NCI-H1092 treated with DMSO at 0.1 percent for 48 hours (cell line): ENCODE results near the gene TRAF3.
A peak's percentile ranks its signal among the peaks of the same experiment; 100 is the strongest.
"Not testable (repeated sequence)": the region's sequence is repeated elsewhere in the genome, so short reads cannot be mapped to it uniquely, and the experiment has no call there.

Source experiments
- DNase-seq: peaks from one replicate; lab custom pipeline; 2025; lab: John Stamatoyannopoulos, UW

TRAF3 gene

DNA sequence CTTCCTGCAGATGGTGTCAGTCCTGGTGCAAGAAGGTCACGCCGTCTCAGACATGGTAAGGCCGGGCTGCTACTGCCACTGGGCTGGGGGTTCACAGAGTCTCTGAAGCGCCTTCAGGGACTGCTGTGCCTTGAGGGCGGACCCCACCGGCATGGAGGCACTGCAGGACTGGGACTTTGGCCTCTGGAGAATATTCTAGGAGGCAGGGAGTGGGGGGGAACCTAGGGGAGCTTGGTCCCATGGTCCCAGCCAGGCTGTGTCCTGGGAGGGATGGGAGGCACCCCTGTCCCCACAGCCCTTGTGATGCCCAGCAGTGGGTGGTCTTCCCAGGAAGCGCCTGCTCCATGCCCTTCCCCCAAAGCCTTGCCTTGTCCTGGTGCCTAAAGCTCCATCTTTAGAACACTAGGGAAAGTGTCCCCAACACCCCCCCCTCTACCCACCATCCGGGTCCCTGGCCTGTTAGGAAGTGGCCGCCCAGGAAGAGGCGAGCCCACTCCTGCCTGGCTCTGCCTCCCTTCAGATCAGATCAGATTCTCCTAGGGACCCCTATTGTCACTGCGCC, 146.8 kb downstream of the TRAF3 start:
- DNase-seq = no peak

DNA sequence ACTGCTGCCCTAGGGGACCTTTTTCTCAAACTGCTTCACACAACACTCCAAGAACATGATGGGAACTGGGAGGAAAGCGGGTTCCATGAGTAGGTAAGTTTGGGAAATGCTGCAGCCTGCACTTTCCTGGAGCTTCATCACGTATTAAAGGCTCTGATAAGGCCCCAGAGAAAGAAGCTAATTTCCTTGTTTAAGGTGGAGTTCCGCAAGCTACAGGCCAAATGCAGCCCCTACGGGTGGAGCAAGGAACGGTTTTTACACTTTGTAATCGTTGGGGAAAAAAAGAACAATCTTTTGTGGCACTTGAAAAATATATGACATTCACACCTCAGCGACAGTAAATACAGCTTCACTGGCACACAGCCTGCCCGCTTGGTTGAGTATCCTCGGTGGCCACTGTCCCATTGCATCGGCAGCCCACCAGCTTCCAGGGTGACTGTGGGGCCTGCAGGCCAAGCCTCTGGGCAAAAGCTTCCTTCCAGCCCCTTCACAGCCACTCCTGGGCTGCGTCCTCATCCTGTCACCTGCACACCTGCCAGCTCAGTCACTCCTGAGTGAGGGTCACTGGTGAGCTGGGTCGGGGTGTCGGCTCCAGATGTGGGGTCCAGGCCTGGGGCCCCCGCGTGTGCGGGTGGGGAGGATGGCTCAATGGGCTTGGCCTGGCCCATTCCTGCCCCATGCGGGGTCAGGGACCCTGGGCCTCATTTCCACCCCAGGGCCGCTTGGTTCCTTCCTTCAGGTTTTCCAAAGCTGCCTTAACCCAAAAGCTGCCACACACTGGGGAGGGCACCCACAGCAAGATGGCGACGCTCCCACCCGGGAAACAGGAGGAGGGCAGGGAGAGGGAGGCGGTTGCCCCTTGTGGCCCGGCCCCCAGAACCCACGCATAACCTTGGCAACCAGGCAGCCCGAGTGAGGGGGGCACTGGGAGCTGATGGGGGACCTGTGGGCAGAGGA, 147.7 kb downstream of the TRAF3 start:
- DNase-seq = no peak

DNA sequence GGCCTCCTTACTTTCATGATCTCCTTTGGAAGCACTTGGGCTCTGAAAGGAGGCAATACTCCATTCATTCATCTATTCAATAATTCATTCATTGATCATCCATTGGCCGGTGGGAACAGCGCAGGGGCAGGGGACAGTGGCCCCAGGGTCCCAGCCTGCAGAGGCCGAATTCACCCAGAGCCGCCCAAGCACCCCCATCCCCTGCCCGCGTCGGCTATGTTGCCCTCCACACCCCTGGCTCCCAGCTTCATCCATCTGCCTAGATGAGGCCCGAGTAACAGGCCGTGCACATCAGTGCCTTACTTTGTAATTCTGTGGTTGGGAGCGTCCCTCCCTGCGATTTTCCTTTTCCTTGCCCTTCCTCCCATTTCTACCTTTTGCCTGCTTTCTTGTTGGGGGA, 148.4 kb downstream of the TRAF3 start:
- DNase-seq = no peak

DNA sequence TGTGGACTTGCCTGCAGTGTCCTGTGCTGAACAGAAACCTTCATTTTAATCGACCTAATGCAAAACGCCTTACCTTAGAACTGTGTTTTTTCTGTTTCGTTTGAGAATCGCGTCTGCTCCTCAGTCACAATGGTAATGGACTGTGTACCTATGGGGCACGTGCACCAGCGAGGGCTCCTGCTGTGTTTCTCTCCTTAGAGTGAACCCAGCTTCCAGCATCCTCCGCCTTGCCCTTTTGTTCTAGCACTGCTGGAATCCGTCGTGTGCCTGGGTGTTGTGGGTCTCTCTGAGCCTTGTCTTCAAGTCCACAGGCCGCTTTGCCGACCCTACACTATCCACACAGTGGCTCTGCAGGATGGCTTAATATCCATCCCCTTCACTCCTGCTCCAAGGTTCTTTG, 148.9 kb downstream of the TRAF3 start:
- no peak for DNase-seq

DNA sequence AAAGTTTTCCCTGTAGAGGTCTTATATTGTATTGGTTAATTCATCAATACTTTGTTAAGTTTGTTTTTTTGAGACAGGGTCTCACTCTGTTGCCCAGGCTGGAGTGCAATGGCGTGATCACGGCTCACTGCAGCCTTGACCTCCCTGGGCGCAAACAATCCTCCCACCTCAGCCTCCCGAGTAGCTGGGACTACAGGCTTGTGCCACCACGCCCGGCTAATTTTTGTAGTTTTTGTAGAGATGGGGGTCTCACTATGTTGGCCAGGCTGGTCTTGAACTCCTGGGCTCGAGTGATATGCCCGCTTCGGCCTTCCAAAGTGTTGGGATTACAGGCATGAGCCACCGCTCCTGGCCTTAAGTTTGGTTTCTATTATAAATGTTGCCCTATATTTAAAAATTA, 149.6 kb downstream of the TRAF3 start:
- DNase-seq = not testable (repeated sequence)

DNA sequence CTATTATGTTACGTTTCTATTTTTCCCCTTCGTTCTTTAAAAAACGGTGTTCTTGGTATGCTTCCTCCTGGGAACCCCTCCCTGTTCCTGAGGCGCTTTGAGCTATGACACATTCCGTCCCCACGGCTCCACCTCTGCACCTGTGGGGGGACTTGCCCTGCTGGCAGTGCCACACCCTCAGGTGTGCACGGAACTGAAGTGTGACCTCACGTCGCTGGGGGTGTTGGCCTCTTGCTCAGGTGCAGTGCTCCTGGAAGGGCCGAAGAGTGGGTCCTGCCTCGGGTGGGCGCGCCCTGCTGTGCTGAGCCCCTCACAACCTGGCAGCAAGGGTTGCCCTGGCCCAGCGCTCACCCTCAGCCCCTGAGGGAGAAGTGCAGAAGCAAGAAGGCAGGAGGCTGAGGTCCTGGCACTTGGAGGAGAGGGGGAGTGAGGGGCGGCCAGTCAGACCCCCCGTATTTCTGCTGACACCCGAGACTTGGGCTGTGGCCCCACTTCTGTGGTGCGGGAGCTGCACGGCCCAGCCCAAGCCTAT, 150.2 kb downstream of the TRAF3 start:
- no peak for DNase-seq

DNA sequence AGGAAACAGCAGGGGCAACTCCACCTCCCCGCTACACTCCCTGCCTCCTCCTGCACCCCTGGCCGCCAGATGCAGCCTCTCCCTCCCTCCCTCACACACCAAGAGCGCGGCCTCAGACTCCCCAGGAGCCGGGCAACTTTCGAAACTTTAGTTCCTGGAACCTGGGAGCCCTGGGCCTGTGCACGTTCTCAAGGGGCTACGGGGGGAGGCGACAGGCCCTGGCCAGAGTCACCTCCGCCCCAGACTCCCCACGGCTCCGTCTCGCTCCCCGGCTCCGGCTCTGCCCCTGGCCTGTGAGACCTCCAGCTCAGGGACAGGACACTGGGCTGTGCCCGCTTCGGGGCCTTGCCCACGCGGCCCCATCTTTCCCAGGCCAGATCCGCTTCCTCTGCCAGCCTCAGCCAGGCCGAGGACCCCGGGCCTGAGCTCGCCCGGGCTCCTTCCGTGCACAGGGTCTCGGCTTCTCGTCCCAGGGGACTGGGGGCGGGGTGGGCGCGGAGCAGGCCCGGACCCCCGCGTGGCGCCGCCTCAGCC, 150.7 kb downstream of the TRAF3 start:
- no peak for DNase-seq

DNA sequence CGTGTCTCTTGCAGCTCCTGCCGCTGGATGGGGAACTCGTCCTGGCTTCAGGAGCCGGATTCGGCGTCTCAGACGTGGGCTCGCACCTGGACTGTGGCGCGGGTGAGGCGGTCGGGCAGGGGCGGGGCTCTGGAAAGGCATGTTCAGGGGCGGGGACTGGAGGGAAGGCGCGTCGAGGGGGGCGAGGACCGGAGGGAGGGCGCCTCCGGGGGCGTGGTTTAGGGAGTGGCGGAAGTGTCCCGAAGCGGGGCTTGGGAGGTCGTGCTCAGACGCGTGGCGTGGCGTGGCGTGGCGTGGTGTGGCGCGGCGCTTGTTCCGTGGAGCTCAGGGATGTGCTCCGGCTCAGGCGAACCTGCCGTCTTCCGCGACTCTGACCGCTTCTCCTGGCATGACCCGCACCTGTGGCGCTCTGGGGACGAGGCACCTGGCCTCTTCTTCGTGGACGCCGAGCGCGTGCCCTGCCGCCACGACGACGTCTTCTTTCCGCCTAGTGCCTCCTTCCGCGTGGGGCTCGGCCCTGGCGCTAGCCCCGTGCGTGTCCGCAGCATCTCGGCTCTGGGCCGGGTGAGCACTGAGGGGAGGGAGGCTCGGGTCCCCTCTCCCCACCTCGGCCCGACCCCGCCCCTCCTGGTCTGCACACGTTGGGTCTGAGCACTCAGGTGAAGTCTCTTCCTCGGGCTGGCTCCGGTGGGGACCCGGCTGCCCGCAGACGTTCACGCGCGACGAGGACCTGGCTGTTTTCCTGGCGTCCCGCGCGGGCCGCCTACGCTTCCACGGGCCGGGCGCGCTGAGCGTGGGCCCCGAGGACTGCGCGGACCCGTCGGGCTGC, 151.4 kb downstream of the TRAF3 start:
- DNase-seq = peak; percentile 34

DNA sequence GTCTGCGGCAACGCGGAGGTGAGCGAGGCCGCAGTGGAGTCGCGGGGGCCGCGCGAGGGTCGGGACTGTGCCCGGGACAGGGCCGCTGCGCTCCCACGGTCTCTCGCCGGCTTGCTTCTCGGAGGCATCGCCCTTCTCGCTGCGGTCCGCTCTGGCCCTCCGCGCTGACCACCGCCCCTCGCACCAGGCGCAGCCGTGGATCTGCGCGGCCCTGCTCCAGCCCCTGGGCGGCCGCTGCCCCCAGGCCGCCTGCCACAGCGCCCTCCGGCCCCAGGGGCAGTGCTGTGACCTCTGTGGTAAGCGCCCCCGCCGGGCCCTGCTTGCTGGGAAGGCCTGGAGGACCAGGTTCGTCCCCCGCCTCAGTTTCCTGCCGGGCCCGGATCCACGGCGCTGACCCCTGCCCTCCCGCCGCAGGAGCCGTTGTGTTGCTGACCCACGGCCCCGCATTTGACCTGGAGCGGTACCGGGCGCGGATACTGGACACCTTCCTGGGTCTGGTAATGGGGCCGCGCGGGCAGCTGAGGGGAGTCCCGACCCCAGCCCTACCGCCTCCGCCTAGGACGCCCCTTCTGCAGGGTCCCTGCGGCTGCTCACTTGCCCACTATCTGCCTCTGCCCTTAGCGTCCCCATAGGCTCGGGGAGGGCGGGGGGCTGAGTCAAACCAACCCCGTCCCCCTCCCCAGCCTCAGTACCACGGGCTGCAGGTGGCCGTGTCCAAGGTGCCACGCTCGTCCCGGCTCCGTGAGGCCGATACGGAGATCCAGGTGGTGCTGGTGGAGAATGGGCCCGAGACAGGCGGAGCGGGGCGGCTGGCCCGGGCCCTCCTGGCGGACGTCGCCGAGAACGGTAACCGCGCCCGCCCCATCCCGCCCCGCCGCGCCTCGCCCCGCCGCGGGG, 152.2 kb downstream of the TRAF3 start:
- no peak for DNase-seq

DNA sequence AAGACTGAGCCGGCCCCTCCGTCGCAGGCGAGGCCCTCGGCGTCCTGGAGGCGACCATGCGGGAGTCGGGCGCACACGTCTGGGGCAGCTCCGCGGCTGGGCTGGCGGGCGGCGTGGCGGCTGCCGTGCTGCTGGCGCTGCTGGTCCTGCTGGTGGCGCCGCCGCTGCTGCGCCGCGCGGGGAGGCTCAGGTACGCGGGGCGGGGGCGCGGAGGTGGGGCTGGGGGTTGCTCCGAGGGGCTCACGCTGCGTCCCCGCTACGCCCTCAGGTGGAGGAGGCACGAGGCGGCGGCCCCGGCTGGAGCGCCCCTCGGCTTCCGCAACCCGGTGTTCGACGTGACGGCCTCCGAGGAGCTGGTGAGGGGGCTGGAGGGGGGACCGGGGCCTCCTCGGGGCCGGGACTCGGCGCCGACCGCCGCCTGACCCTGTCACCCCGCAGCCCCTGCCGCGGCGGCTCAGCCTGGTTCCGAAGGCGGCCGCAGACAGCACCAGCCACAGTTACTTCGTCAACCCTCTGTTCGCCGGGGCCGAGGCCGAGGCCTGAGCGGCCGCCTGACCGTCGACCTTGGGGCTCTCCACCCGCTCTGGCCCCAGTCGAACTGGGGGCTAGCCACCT, 153.0 kb downstream of the TRAF3 start:
- DNase-seq = peak; percentile 6

DNA sequence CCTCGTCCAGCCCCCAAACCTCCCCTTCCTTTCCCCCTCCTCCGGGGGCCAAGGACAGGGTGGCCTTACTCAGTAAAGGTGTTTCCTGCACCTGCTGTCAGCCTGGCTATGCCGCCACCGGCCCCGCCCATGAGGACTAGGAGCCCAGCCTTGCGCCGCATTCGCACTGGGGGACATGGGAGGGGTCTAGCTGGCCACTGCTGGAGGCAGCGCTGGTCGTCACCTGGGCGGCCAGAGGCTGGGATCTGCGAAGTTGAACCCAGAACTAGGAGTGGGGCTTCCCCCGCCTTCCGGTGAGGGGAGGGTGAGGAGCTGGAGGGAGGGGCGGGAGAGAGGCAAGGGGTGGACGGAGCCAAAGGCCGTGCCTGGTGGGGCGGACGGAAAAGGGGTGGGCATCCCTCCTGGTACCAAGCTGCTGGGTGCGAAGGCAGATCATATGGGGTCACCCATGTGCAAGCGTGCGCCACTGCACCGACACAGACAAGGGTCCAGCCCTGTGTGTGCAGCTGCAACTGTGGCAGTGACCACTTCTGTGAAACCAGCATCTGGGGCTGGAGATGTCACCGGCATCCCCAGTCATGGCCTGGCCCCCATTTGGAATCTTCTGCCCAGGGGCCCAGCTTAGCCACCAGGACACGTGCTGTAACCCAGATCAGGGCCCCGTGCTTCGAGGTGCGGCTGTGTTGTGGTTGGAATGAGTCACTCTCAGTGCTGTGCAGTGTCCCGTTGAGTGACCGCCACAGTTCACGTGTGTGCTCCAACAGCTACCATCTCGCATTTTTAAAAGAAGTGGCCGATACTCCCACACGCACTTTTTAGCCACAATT, 153.7 kb downstream of the TRAF3 start:
- DNase-seq = no peak

DNA sequence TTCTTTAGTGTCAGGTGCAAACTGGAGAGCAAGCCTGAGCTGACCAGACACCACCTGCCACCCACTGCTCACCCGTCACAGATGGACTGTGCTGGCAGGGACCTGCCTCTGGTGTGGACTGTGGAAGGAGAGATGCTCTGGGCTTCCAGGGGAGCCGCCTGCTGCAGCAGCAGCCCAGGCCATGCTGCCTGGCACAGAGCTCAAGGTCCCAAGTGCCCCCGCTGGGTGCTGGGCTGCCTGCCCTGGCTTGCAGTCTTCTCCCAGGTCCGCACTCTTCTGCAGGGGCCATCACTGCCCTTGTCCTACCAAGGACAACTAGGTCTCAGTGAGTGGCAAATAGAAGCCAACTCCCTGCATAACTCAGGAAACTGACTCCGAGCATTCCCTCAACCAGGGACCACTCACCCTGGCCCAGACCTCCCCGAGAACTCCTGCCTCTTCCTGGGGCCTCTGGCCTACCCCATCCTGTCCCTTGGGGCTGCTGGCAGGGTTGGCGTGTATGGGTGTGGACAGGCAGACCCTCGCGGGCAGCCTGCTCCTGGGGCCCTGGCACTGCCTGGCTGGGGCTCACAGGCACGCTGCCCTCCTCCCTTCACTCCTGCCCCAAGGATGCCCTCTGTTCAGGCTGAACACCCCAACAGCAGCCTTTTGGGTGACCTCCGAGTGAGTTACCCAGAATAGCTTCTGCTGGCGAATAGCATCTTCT, 154.5 kb downstream of the TRAF3 start:
- no peak for DNase-seq

DNA sequence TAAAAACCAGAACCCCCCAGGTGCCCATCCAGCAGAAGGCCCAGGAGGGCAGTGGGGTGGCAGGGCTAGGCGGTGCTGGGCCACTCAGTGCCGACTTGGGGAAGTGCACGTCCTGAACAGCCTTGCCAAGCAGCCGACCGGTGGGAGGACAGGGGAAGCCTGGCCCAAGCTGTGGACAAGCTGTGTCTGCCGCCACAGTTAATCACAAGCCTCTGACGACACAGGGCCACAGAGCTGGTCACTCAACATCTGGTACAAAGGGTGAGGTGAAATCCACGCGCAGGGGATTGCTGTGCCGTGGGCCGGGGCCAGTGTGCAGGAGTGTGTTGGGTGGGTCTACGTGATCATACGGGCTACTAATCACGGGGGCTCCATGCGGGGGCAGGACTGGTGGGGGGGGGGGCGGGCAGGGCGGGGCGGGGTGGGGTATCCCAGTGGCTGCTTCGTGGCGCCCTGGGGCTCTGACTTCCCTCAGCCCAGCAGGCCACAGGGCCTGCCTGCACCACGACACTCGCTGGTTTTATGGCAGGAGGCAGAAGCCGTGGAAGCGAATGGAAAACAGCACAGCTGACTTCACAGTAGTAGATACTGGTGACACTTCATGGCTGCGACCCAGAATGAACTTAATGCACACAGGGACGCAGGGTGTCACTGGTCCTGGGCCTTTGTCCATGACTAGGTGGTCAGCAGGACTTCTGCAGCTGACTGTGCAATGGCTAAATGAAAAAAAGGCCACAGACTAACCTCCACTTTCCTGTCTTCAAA, 155.4 kb downstream of the TRAF3 start:
- no peak for DNase-seq

DNA sequence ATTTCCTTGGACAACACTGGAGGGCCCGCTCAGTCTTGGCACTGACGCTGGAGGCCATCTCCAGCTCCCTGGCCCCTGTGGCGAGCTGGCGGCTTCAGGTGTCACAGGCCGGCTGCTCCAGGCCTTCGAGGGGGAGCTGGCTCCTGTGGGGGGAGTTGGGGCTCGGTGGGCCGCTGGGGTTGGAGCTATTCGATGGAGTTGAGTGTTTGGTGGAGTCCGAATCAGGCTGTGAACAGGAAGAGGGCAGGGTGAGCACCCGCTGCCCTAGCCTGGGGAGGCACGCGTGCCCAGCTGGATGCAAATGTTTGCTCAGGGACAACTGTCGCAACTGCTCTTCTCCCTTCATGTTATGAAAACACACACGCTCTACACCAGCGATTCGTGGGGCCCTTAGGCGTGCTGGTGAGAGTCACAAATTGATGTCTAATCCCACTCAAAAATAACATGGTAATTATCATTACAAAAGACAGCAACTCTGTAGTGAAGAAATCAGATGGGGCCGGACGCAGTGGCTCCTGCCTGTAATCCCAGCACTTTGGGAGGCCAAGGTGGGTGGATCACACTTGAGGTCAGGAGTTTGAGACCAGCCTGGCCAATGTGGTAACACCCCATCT, 156.5 kb downstream of the TRAF3 start:
- DNase-seq = no peak

DNA sequence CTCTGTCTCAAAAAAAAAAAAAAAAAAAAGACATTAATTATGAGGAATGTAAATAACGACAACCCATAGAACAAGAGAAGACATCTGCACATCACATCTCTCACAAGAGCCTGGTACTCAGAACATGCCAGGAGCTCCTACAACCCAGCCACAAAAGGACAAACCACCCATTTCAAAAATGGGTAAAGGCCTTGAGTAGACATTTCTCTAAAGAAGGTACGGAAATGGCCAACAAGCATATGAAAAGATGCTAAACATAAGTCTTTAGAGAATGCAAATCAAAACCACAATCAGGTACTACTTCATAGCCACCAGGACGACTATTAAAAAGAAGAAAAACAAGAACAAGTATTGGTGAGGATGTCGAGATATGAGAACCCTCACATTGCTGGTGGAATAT, 158.5 kb downstream of the TRAF3 start:
- no peak for DNase-seq

DNA sequence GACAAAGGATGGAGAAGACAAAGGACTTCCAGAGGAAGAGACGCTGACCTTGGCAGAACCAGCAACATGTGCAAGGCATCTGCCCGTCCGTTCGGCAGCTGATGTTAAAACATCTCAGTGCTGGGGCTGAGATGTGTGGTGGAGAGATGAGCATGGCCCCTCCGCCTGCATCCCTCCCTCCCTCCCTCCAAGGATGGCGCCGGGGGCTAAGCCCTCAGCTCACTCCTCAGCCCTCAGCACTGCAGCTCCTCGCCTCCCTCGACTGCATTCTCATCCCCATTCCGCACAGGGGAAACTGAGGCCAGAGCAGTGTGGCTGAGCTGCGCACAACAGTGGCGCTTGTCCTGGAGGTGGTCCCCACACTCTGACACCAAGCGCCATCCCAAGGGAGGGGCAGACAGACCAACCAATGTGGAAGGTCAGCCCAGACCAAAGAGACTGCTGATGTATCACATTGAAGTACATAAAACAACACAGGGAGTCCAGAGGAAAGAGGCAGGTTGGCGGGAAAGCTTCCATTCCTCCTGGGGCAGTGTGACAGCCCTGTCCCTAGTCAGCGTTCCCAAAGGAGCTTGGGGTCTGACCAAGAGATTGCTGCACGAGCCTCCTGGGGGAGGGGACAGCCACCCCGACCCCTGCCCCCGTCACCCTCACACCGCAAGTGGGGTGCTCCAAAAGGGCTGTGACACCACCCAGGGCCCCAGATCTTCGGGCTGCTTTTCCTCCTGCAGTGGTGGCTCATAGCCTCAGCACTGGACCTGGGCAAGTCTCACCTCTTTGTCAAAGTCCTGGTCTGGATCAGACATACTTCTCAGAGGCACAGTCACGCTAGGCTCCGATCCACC, 160.3 kb downstream of the TRAF3 start:
- DNase-seq = no peak

DNA sequence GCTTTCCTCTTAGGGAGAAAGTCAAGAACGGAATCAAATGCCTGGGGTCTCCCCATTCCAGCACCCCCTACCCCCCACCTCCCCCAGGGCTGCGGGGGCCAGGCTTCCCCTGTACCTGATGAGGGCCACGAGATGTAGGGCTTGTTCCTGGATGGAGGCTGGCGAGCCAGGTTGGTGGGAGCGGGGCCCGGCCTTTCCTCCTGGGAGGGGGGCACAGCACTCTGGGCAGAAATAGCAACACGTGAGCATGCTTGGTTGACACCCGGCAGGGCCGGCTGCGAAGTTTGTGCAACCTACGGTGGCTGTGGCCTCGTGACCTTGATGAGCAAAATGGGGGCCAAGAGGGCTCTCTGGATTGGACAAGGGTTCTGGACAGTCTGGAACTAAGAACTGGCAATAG, 160.9 kb downstream of the TRAF3 start:
- no peak for DNase-seq
